H54 (cell line): Measurements from ENCODE around the gene SRRM2.

Experiments used
- DNase-seq: peaks from one replicate; pipeline ENCODE4 v3.0.0; 2011; ENCODE audit warnings: low spot score, mixed read lengths; ENCODE audit not compliant: insufficient read length
- FAIRE-seq: peaks from 3 replicates; lab custom pipeline; 2011; peaks lifted over from hg19 to GRCh38; lab: Jason Lieb, UNC
- POLR2A ChIP-seq: IDR thresholded peaks from 2 replicates; pipeline ENCODE4 v1.6.1; 2011; ENCODE audit warnings: low read depth, mild to moderate bottlenecking, low read length

Gene SRRM2

DNA sequence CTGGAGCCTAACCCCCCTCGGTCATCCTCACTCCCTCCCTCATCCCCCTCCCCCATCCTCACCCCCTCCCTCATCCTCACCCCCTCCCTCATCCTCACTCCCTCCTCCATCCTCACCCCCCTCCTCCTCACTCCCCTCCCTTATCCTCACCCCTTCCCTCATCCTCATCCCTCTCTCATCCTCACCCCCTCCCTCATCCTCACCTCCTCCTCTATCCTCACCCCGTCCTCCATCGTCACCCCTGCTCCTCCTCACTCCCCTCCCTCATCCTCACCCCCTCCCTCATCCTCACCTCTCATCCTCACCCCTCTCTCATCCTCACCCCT is 34.4 kb downstream of the SRRM2 start:
- no peak for FAIRE-seq
- no peak for TF ChIP-seq POLR2A
- DNase-seq: no peak

DNA sequence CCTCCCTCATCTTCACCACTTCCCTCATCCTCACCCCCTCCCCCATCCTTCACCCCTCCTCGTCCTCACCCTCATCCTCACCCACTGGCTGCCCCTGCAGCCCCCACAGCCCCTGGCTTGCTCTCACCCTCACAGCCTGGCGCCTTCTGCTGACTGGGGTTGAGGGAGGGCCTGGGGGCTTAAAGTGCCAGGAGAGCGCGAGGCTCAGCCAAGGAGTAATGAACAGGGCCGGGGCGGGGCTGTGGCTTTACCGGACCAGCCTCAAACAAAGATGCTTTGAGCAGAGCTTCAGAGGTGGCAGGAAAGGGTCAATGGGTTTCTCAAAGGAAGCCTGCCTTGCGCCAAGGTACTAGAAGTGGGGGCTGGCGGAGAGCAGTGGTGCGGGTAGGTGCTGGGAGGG is 35.0 kb downstream of the SRRM2 start, which contains the start of gene PRSS33:
Gene PRSS33, minus strand, starts transcription at position 155 of the 400 bp plus-strand sequence. CDS start 1,013 bp downstream, outside the sequence.
- TF ChIP-seq POLR2A: no peak
- DNase-seq (no peak), FAIRE-seq (no peak)

DNA sequence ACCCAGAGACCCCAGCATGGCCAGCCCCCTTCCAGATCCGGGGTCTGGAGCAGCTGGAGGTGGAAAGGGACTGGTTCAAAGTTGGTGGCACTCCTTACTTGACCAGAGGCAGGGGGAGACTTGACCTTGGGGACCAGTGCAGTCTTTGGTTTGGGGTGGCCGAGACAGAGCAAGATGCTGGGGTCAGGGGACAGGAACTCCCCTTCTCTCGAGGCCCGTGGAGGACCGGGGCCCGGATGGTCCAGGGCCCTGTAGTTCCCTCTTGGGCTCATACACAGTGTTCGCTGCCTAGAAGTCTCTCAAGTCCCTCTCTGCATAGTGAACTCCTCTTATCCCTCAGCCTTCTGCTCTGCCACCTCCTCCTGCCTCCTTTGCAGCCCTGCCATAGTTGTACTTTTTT is 35.5 kb downstream of the SRRM2 start:
- FAIRE-seq (no peak), DNase-seq (no peak)
- no peak for TF ChIP-seq POLR2A

DNA sequence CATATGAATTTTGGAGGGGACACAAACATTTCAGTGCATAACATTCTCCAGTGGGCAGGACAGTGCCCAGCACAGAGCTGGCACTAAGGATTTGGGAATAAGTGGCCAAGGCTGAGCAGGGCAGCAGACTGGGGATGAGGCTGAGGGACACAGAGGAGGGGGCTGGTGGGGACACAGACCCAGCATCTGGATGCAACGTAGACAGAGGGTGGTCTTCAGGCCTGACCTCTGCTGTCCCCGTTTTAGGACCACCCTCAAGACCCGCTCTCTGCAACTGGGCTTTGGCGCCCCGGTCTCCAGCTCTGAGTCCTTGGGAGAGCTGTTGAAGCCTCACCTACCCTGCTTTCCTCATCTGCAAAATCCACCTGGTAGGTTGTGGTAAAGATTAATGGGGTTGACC is 38.2 kb downstream of the SRRM2 start:
- FAIRE-seq: no peak
- no peak for TF ChIP-seq POLR2A
- no peak for DNase-seq

DNA sequence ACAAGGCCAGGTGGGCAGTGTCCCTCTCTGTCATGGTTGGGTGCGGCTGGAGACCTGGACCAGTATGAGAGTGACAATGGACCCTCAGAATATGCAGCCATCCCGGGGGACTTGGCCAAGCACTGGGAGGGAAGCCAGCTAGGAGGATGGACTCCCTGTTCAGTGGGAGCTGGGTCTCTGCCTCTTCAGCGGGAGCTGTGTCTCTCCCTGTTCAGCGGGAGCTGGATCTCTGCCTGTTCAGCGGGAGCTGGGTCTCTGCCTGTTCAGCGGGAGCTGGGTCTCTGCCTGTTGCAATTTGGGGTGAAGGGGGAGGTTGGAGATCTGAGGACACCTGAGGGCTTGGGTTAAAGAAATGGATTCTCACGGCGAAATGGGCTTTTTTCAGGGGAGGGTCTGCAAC is 38.7 kb downstream of the SRRM2 start:
- FAIRE-seq (no peak), DNase-seq (no peak)
- TF ChIP-seq POLR2A: no peak

DNA sequence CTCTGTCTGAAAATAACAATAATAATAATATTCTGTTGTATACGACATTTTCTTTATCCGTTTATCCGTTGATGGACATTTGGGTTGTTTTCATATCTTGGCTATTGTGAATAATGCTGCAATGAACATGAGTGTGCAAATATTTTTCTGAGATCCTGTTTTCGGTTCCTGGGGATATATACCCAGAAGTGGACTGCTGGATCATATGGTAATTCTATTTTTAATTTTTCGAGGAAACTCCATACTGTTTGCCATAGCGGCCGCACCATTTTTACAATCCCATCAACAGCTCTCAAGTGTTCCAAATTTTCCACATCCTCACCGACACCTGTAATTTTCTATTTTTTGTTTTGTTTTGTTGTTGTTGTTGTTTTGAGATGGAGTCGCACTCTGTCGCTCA is 40.5 kb downstream of the SRRM2 start:
- no peak for TF ChIP-seq POLR2A
- no peak for DNase-seq

DNA sequence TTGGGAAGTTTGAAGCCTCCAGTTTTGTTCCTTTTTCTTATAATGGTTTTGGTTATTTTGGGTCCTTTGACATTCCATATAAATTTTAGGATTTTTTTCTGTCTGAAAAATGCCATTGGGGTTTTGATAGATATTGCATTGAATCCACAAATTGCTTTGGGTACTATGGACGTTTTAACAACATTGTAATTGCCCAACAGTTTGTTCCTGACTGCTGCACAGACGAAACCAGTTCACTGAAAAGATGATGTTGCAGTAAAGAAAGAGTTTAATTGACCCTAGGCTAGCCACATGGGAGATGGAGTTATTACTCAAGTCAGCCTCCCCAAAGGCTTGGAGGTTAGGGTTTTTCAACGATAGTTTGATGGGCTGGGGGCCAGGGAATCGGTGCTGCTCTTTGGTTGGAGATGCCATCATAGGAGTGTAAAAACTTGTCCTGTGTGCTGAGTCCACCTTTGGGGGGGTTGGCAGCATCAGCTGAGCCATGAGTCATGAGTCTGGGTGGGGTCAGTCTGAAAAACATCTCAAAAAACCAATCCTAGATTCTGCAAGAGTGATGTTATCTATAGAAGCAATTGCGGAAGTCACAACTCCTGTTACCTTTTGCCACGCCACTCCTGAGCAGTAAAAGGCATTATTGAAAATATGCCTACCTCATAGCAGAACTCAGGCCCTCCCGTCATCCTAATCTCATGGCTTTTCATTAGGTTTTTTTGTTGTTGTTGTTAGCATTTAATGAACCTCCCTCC is 43.1 kb downstream of the SRRM2 start:
- peak; percentile 70 for FAIRE-seq
- no peak for TF ChIP-seq POLR2A
- peak; percentile 52 for DNase-seq

More for the DNA sequence above, 40.5 kb downstream of the SRRM2 start:
- FAIRE-seq: no peak

DNA sequence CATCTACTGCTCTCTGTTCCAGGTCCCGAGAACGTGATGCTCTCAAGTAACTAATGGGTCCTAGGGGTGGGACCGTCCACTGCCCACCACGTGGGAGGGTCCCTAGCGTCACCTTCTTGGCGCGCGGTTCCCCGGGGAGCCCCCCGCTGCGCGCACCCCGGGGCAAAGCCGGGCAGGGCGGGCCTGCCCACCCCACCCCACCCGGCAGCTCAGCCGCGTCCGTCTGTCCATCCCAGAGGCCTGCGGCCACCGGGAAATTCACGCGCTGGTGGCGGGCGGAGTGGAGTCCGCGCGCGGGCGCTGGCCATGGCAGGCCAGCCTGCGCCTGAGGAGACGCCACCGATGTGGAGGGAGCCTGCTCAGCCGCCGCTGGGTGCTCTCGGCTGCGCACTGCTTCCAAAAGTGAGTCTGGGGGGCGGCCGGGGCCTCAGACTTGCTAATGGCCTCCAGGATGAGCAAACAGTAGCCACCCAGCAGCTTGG is 46.3 kb downstream of the SRRM2 start:
- no peak for TF ChIP-seq POLR2A
- DNase-seq (no peak), FAIRE-seq (no peak)

DNA sequence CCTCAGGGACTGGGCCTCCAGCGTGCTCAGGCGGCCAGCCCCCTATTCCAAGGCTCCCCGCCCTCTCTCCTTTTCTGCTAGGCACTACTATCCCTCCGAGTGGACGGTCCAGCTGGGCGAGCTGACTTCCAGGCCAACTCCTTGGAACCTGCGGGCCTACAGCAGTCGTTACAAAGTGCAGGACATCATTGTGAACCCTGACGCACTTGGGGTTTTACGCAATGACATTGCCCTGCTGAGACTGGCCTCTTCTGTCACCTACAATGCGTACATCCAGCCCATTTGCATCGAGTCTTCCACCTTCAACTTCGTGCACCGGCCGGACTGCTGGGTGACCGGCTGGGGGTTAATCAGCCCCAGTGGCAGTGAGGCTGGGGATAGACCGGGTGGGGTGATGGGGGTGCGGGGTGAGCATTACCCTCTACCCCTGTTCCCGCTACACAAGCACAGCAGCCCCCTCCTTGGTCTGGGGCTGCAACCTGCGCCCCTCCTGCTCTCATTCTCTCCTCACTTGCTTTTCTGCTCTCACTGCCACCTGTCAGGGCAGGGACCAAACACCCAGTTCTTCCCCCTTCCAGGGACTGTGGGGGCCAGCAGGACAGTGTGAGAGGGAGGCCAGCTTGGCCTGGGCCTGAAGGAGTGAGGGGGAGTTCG is 46.9 kb downstream of the SRRM2 start:
- DNase-seq (no peak), FAIRE-seq (no peak)
- no peak for TF ChIP-seq POLR2A

DNA sequence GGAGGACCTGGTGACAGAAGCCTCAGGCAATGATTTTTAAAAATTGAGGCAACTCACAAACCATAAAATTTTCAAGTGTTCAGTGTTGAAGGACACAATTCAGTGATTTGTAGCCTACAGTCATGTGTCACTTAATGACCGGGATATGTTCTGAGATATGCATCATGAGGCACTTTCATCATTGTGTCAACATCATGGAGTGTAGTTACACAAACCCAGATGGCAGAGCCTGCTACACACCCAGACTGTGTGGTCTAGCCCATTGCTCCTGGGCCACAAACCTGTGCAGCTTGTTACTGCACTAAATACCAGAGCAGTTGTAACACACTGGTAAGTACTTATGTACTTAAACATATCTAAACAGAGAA is 47.4 kb downstream of the SRRM2 start:
- no peak for DNase-seq
- TF ChIP-seq POLR2A: no peak
- no peak for FAIRE-seq

DNA sequence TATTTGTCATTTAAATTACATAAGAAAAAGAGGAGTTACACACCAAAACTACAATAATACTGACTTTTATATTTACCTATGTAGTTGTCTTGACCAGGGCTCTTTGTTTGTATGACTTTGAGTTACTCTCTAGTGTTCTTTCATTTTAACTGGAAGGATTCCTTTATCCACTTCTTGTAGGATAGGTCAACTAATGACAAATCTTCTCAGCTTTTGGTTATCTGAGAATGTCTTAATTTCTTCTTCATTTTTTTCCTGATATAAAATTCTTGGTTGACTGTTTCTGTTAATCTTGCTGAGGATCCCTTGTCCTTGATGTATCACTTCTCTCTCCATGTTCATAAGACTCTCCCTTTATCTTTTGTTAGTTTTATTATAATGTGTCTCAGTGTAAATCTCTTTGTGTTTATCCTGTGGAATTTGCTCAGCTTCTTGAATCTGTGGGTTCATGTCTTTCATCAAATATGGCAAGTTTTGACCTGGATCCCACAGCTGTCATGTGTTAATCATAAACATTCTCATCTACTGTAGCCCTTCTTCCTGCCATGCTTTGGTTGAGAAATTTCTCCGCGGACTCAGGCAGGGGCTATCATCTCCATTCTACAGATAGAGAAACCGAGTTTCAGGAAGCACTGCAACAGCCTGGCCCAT is 51.2 kb downstream of the SRRM2 start:
- no peak for DNase-seq
- no peak for FAIRE-seq
- no peak for TF ChIP-seq POLR2A

DNA sequence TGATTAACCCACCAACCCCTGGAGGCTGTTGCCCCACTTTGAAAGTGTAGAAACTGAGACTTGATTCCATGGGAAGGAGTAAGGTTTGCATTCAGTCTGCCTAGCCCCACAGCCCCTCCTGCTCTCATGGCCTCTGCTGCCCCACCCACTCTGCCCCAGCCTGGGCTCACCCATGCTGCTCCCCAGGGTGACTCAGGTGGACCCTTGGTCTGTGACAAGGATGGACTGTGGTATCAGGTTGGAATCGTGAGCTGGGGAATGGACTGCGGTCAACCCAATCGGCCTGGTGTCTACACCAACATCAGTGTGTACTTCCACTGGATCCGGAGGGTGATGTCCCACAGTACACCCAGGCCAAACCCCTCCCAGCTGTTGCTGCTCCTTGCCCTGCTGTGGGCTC is 52.3 kb downstream of the SRRM2 start:
- FAIRE-seq (no peak), DNase-seq (no peak)
- TF ChIP-seq POLR2A: no peak

DNA sequence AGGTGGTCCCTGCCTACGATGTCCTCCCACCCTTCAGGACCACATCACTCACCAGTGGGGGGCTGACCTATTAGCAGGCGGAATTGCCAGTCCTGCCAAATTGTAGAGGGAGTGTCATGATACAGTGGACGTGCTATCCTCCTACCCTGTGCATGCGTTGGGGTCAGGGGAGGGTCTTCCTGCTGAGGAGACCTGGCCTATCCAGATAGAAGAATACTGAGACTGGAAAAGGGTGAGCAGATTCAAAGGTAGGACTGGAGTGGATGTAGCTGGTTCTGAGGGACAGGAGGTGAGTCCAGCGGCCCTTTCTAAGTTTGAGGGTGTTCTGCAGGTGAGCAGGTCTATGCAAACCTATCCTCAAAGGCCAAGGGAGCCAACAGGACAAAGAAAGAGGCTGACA is 53.8 kb downstream of the SRRM2 start:
- DNase-seq (no peak), FAIRE-seq (no peak)
- no peak for TF ChIP-seq POLR2A

DNA sequence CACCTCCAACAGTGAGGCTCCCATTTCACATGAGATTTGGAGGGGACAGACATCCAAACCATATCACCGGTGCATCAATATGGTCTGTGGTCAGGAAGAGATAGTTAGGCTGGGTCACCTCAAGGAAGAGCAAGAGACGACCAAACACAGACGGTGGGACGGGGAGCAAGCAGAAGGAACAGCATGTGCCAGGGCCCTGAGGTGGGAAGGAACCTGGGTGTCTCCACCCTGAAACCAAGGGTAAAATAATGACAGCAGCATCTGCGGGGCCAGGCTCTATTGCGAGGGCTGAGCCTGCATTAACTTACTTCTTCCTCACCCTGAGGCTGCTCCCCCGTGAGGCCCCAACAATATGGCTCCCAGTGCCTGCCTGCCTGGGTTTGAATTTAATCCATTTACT is 55.7 kb downstream of the SRRM2 start:
- DNase-seq (no peak), FAIRE-seq (no peak)
- TF ChIP-seq POLR2A: no peak

DNA sequence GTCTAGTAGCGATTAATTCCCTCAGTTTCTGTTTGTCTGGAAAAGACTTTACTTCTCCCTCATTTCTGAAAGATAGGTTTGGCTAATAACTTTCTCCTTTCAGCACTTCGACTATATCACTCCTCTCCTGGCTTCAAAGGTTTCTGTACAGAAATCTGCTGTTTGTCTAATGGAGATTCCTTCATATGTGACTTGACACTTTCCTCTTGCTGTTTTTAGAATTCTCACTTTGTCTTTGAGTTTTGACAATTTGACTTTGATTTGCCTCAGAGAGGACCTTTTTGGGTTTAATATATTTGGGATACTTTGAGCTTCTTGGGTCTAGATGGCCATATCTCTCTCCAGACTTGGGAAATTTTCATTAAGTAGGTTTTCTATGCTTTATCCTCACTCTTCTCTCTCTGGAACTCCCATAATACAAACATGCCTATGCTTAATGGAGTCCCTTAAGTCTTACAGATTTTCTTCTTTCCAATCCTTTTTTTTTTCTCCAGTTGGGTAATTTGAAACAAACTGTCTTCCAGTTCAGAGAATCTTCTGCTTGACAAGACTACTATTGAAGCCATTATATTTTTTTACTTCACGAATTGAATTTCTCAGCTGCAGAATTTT is 56.8 kb downstream of the SRRM2 start:
- FAIRE-seq: no peak
- no peak for TF ChIP-seq POLR2A

More for the DNA sequence above, 56.8 kb downstream of the SRRM2 start:
- no peak for DNase-seq
